ENCODE measurements around the gene ZCCHC7.

Gene ZCCHC7

GRCh38 chr9:37353791-37354190, 233.4 kb downstream of the ZCCHC7 start:
- ChIA-PET POLR2A (no interaction called here), CTCF (no interaction called here)
- H3K4me3 ChIP-seq (ENCODE audit: low read depth, low read length): no peak overlapping the region
- no peak for TF ChIP-seq CTCF (IDR thresholded peaks at IDR 0.05; ENCODE audit: insufficient read depth, low read length, missing control alignments)
- DNase-seq (ENCODE audit: low read depth, low spot score): no peak

GRCh38 chr9:37362430-37362829, 242.1 kb downstream of the ZCCHC7 start:
- H3K4me3 ChIP-seq (ENCODE audit: low read depth, low read length): no peak overlapping the region
- DNase-seq (ENCODE audit: low read depth, low spot score): no peak
- ChIA-PET POLR2A (no interaction called here), CTCF (no interaction called here)
- no peak for TF ChIP-seq CTCF (IDR thresholded peaks at IDR 0.05; ENCODE audit: insufficient read depth, low read length, missing control alignments)

- ChIA-PET CTCF (interaction anchor here (1.3 kb wide), 1 partner anchor 491 kb away, joined by 3 read pairs; no protein-coding TSS in a partner anchor), POLR2A (no interaction called here)
- DNase-seq (ENCODE audit: low read depth, low spot score): no peak
- H3K4me3 ChIP-seq (ENCODE audit: low read depth, low read length): no peak overlapping the region
- TF ChIP-seq CTCF (IDR thresholded peaks at IDR 0.05; ENCODE audit: insufficient read depth, low read length, missing control alignments): no peak
These were observed 242.8 kb downstream of the ZCCHC7 start for GRCh38 chr9:37363124-37363523.

- DNase-seq (ENCODE audit: low read depth, low spot score): no peak
- H3K4me3 ChIP-seq (ENCODE audit: low read depth, low read length): no peak overlapping the region
- ChIA-PET CTCF (interaction anchor here (1.3 to 1.9 kb wide), 2 partner anchors 9 to 492 kb away, joined by 3 to 4 read pairs; no protein-coding TSS in a partner anchor), POLR2A (no interaction called here)
- no peak for TF ChIP-seq CTCF (IDR thresholded peaks at IDR 0.05; ENCODE audit: insufficient read depth, low read length, missing control alignments)
These were observed 243.8 kb downstream of the ZCCHC7 start for GRCh38 chr9:37364136-37364535.

GRCh38 chr9:37364751-37365360, 244.5 kb downstream of the ZCCHC7 start:
- ChIA-PET CTCF (interaction anchor here (1.9 kb wide), 1 partner anchor 10 kb away, joined by 4 read pairs; no protein-coding TSS in a partner anchor), POLR2A (no interaction called here)
- DNase-seq (ENCODE audit: low read depth, low spot score): no peak
- no peak overlapping the region for H3K4me3 ChIP-seq (ENCODE audit: low read depth, low read length)
- TF ChIP-seq CTCF (IDR thresholded peaks at IDR 0.05; ENCODE audit: insufficient read depth, low read length, missing control alignments): peak; percentile 4

GRCh38 chr9:37369671-37370070, 249.3 kb downstream of the ZCCHC7 start:
- no peak for DNase-seq (ENCODE audit: low read depth, low spot score)

More at GRCh38 chr9:37369671-37370070, 249.3 kb downstream of the ZCCHC7 start:
- TF ChIP-seq CTCF (IDR thresholded peaks at IDR 0.05; ENCODE audit: insufficient read depth, low read length, missing control alignments): no peak
- CTCF ChIA-PET: no interaction called here
- POLR2A ChIA-PET: no interaction called here
- no peak overlapping the region for H3K4me3 ChIP-seq (ENCODE audit: low read depth, low read length)

All from AG04449 (cell line).